ENCODE results near the gene TMEM121. TPM values are rescaled to one million over a fixed set of nuclear protein-coding genes. Genes with fewer than 3 reads are reported as not detected.
A peak's percentile ranks its signal among the peaks of the same experiment; 100 is the strongest.
"Not testable (repeated sequence)": the region's sequence is repeated elsewhere in the genome, so short reads cannot be mapped to it uniquely, and the experiment has no call there.

TMEM121 gene
- total and polyA plus RNA-seq, 5 experiments from 2014 or later, result 1.6 to 6.6 (median 4.4) TPM

- ATAC-seq, H3K27ac Mint-ChIP-seq, DNase-seq, H3K9me3 Mint-ChIP-seq, POLR2A ChIA-PET, H3K27me3 Mint-ChIP-seq, H3K36me3 Mint-ChIP-seq, H3K4me3 Mint-ChIP-seq: not testable (repeated sequence)
- H3K4me1 Mint-ChIP-seq, result peaks cover 0 to 32% (median 8%) of the 10 kb centered on the region in 4 donors
Observed at GRCh38 chr14:105574411-105574810, 48.0 kb downstream of the TMEM121 start.

GRCh38 chr14:105575016-105575700 lies 48.8 kb downstream of the TMEM121 start:
- POLR2A ChIA-PET, H3K4me3 Mint-ChIP-seq, H3K36me3 Mint-ChIP-seq, H3K9me3 Mint-ChIP-seq, DNase-seq, H3K27me3 Mint-ChIP-seq, H3K27ac Mint-ChIP-seq: not testable (repeated sequence)
- peak in 1 of 2 donors; percentile 57 for ATAC-seq
- H3K4me1 Mint-ChIP-seq, result peaks cover 0 to 32% (median 8%) of the 10 kb centered on the region in 4 donors

GRCh38 chr14:105576525-105577088 lies 50.2 kb downstream of the TMEM121 start:
- H3K36me3 Mint-ChIP-seq, result no peaks in the 10 kb centered on the region
- no peak overlapping the region for H3K4me3 Mint-ChIP-seq
- ATAC-seq (no peak), DNase-seq (no peak)
- no peaks in the 10 kb centered on the region for H3K9me3 Mint-ChIP-seq
- peaks cover 0 to 9% (median 2%) of the 10 kb centered on the region in 5 donors for H3K27me3 Mint-ChIP-seq
- peak overlapping the region in 5 of 10 donors; percentile 25 to 88 (median 59) for H3K27ac Mint-ChIP-seq
- H3K4me1 Mint-ChIP-seq, result peaks cover 0 to 38% (median 9%) of the 10 kb centered on the region in 4 donors
- POLR2A ChIA-PET, result no interaction called here

GRCh38 chr14:105577314-105577861 lies 51.0 kb downstream of the TMEM121 start:
- peaks cover 0 to 9% (median 2%) of the 10 kb centered on the region in 5 donors for H3K27me3 Mint-ChIP-seq
- no peak for ATAC-seq
- POLR2A ChIA-PET, result no interaction called here
- H3K36me3 Mint-ChIP-seq, result no peaks in the 10 kb centered on the region
- H3K4me1 Mint-ChIP-seq, result peaks cover 0 to 38% (median 9%) of the 10 kb centered on the region in 4 donors
- H3K27ac Mint-ChIP-seq, result peak overlapping the region in 3 of 10 donors; percentile 11 to 88 (median 76)
- no peaks in the 10 kb centered on the region for H3K9me3 Mint-ChIP-seq
- no peak overlapping the region for H3K4me3 Mint-ChIP-seq
- DNase-seq, result no peak

GRCh38 chr14:105578070-105578469 lies 51.7 kb downstream of the TMEM121 start:
- H3K4me1 Mint-ChIP-seq, result peaks cover 0 to 41% (median 10%) of the 10 kb centered on the region in 4 donors
- H3K9me3 Mint-ChIP-seq, result no peaks in the 10 kb centered on the region
- peaks cover 0 to 9% (median 2%) of the 10 kb centered on the region in 5 donors for H3K27me3 Mint-ChIP-seq
- H3K36me3 Mint-ChIP-seq, result no peaks in the 10 kb centered on the region
- DNase-seq (no peak), ATAC-seq (no peak)
- H3K27ac Mint-ChIP-seq, result peak overlapping the region in 4 of 10 donors; percentile 11 to 88 (median 60)
- POLR2A ChIA-PET, result no interaction called here
- no peak overlapping the region for H3K4me3 Mint-ChIP-seq

GRCh38 chr14:105579221-105579620 lies 52.8 kb downstream of the TMEM121 start:
- H3K36me3 Mint-ChIP-seq, H3K9me3 Mint-ChIP-seq, POLR2A ChIA-PET, H3K27ac Mint-ChIP-seq, H3K27me3 Mint-ChIP-seq, H3K4me3 Mint-ChIP-seq, DNase-seq: not testable (repeated sequence)
- H3K4me1 Mint-ChIP-seq, result peaks cover 0 to 35% (median 10%) of the 10 kb centered on the region in 4 donors
- peak in 1 of 2 donors; percentile 49 for ATAC-seq

Other genes starting within 250 kb of the TMEM121 start
- gene BRF1, start 225.6 kb upstream of the TMEM121 start, total RNA-seq, result 10 to 100 TPM; 52.4 to 63.5 TPM
- gene BRF1, start 225.6 kb upstream of the TMEM121 start, polyA plus RNA-seq, result 10 to 100 TPM in 1 of 3 donors, 1 to 10 TPM in 2; 7.1 to 10.9 (median 9.2) TPM
- 10 to 100 TPM; 81.5 to 82.1 TPM for gene PACS2, start 211.8 kb upstream of the TMEM121 start, total RNA-seq
- 1 to 10 TPM; 1.7 to 6.1 (median 2.3) TPM for gene PACS2, start 211.8 kb upstream of the TMEM121 start, polyA plus RNA-seq
- gene TEX22, start 128.0 kb upstream of the TMEM121 start, total RNA-seq, result 1 to 10 TPM; 7.5 to 8.2 TPM
- gene TEX22, start 128.0 kb upstream of the TMEM121 start, polyA plus RNA-seq, result under 1 TPM in 2 of 3 donors, not detected in 1; 0.09 to 0.15 TPM
- 100 to 1,000 TPM; 139 to 142 TPM for gene MTA1, start 106.8 kb upstream of the TMEM121 start, total RNA-seq
- 1 to 10 TPM; 3.1 to 6.5 (median 3.6) TPM for gene MTA1, start 106.8 kb upstream of the TMEM121 start, polyA plus RNA-seq
- gene CRIP2, start 51.8 kb upstream of the TMEM121 start, total RNA-seq, result 1 to 10 TPM; 2.2 to 2.3 TPM
- gene CRIP2, start 51.8 kb upstream of the TMEM121 start, polyA plus RNA-seq, result 10 to 100 TPM; 21.1 to 86.9 (median 28.3) TPM
- 10 to 100 TPM; 96.5 to 98.1 TPM for gene CRIP1, start 39.7 kb upstream of the TMEM121 start, total RNA-seq
- gene CRIP1, start 39.7 kb upstream of the TMEM121 start, polyA plus RNA-seq, result 100 to 1,000 TPM; 342 to 784 (median 530) TPM
- gene TEDC1, start 35.3 kb upstream of the TMEM121 start, total RNA-seq, result 10 to 100 TPM; 22.2 to 25.0 TPM
- gene TEDC1, start 35.3 kb upstream of the TMEM121 start, polyA plus RNA-seq, result 10 to 100 TPM in 1 of 3 donors, 1 to 10 TPM in 2; 7.2 to 10.1 (median 7.6) TPM